HEK293 (cell line): ENCODE data around the gene CAPN8.

Source experiments
- BCL11A ChIP-seq: fragments of 450-650 bp; formaldehyde crosslinking; IDR thresholded peaks from 2 replicates; pipeline ENCODE4 v1.5.1; 2016; ENCODE audit warnings: low read depth, missing biosample characterization, missing genetic modification characterization
- HOXA7 ChIP-seq: sonication (generic); formaldehyde crosslinking; IDR thresholded peaks from 2 replicates; pipeline ENCODE4 v1.8.1; 2022; ENCODE audit warnings: missing genetic modification reagents, borderline replicate concordance
- KLF1 ChIP-seq: fragments of 450-650 bp; formaldehyde crosslinking; IDR thresholded peaks from 2 replicates; pipeline ENCODE4 v1.5.1; 2016; ENCODE audit warnings: missing biosample characterization, missing genetic modification characterization
- KLF10 ChIP-seq: fragments of 450-650 bp; IDR thresholded peaks from 2 replicates; pipeline ENCODE4 v1.5.1; 2018; ENCODE audit warnings: missing biosample characterization, mild to moderate bottlenecking, missing genetic modification characterization
- KLF8 ChIP-seq: fragments of 450-650 bp; formaldehyde crosslinking; IDR thresholded peaks from 2 replicates; pipeline ENCODE4 v1.5.1; 2016; ENCODE audit warnings: missing biosample characterization, missing genetic modification characterization
- PATZ1 ChIP-seq: fragments of 450-650 bp; formaldehyde crosslinking; IDR thresholded peaks from 2 replicates; pipeline ENCODE4 v1.5.1; 2016; ENCODE audit warnings: missing biosample characterization, missing genetic modification characterization
- SCRT1 ChIP-seq: fragments of 450-650 bp; formaldehyde crosslinking; IDR thresholded peaks from 2 replicates; pipeline ENCODE4 v1.5.1; 2016; ENCODE audit warnings: missing biosample characterization, missing genetic modification characterization, borderline replicate concordance
- SP3 ChIP-seq: fragments of 450-650 bp; formaldehyde crosslinking; IDR thresholded peaks from 2 replicates; pipeline ENCODE4 v1.5.1; 2016; ENCODE audit warnings: missing biosample characterization, missing genetic modification characterization
- YY1 ChIP-seq: fragments of 450-650 bp; formaldehyde crosslinking; IDR thresholded peaks from 2 replicates; pipeline ENCODE4 v1.5.1; 2018; ENCODE audit warnings: missing biosample characterization, missing genetic modification characterization
- ZBTB48 ChIP-seq: fragments of 450-650 bp; formaldehyde crosslinking; IDR thresholded peaks from 2 replicates; pipeline ENCODE4 v1.5.1; 2016; ENCODE audit warnings: missing biosample characterization, missing genetic modification characterization
- ZNF114 ChIP-seq: fragments of 450-650 bp; formaldehyde crosslinking; IDR thresholded peaks from 2 replicates; pipeline ENCODE4 v1.5.0; 2017; ENCODE audit warnings: missing biosample characterization, missing genetic modification characterization
- ZNF148 ChIP-seq: fragments of 450-650 bp; formaldehyde crosslinking; IDR thresholded peaks from 2 replicates; pipeline ENCODE4 v1.5.0; 2017; ENCODE audit warnings: missing biosample characterization, missing genetic modification characterization, borderline replicate concordance
- ZNF155 ChIP-seq: fragments of 450-650 bp; formaldehyde crosslinking; IDR thresholded peaks from 2 replicates; pipeline ENCODE4 v1.5.1; 2016; ENCODE audit warnings: missing biosample characterization, missing genetic modification characterization
- ZNF184 ChIP-seq: fragments of 450-650 bp; IDR thresholded peaks from 2 replicates; pipeline ENCODE4 v1.5.1; 2018; ENCODE audit warnings: missing biosample characterization, mild to moderate bottlenecking, missing genetic modification characterization
- ZNF2 ChIP-seq: fragments of 450-650 bp; formaldehyde crosslinking; IDR thresholded peaks from 2 replicates; pipeline ENCODE4 v1.5.1; 2016; ENCODE audit warnings: missing biosample characterization, missing genetic modification characterization
- ZNF223 ChIP-seq: fragments of 450-650 bp; formaldehyde crosslinking; IDR thresholded peaks from 2 replicates; pipeline ENCODE4 v1.5.1; 2016; ENCODE audit warnings: missing biosample characterization, missing genetic modification characterization
- ZNF23 ChIP-seq: fragments of 450-650 bp; formaldehyde crosslinking; IDR thresholded peaks from 2 replicates; pipeline ENCODE4 v1.5.1; 2016; ENCODE audit warnings: missing biosample characterization, missing genetic modification characterization, borderline replicate concordance
- ZNF248 ChIP-seq: fragments of 450-650 bp; formaldehyde crosslinking; IDR thresholded peaks from 2 replicates; pipeline ENCODE4 v1.5.1; 2017; ENCODE audit warnings: missing biosample characterization, missing genetic modification characterization
- ZNF341 ChIP-seq: fragments of 450-650 bp; formaldehyde crosslinking; IDR thresholded peaks from 2 replicates; pipeline ENCODE4; 2016; ENCODE audit warnings: low read depth, missing biosample characterization, missing genetic modification characterization
- ZNF48 ChIP-seq: fragments of 450-650 bp; formaldehyde crosslinking; IDR thresholded peaks from 2 replicates; pipeline ENCODE4 v1.5.1; 2016; ENCODE audit warnings: missing biosample characterization, missing genetic modification characterization
- ZNF518A ChIP-seq: fragments of 450-650 bp; formaldehyde crosslinking; conservative IDR thresholded peaks from 2 replicates; pipeline ENCODE4 v1.5.1; 2016; ENCODE audit warnings: low read depth, missing biosample characterization, missing genetic modification characterization
- ZNF530 ChIP-seq: fragments of 450-650 bp; formaldehyde crosslinking; IDR thresholded peaks from 2 replicates; pipeline ENCODE4 v1.5.1; 2016; ENCODE audit warnings: low read depth, missing biosample characterization, missing genetic modification characterization
- ZNF558 ChIP-seq: fragments of 450-650 bp; formaldehyde crosslinking; IDR thresholded peaks from 2 replicates; pipeline ENCODE4 v1.5.1; 2016; ENCODE audit warnings: missing biosample characterization, missing genetic modification characterization
- ZNF571 ChIP-seq: fragments of 450-650 bp; formaldehyde crosslinking; IDR thresholded peaks from 2 replicates; pipeline ENCODE4 v1.5.0; 2017; ENCODE audit warnings: missing biosample characterization, missing genetic modification characterization
- ZNF585B ChIP-seq: fragments of 450-650 bp; formaldehyde crosslinking; IDR thresholded peaks from 2 replicates; pipeline ENCODE4 v1.5.1; 2016; ENCODE audit warnings: missing biosample characterization, missing genetic modification characterization
- ZNF624 ChIP-seq: fragments of 450-650 bp; formaldehyde crosslinking; IDR thresholded peaks from 2 replicates; pipeline ENCODE4 v1.5.1; 2017; ENCODE audit warnings: missing biosample characterization, missing genetic modification characterization
- ZNF629 ChIP-seq: fragments of 450-650 bp; formaldehyde crosslinking; IDR thresholded peaks from 2 replicates; pipeline ENCODE4 v1.5.1; 2017; ENCODE audit warnings: missing biosample characterization, missing genetic modification characterization
- ZNF747 ChIP-seq: fragments of 450-650 bp; formaldehyde crosslinking; IDR thresholded peaks from 2 replicates; pipeline ENCODE4 v1.5.1; 2016; ENCODE audit warnings: missing biosample characterization, missing genetic modification characterization
- ZNF768 ChIP-seq: fragments of 450-650 bp; formaldehyde crosslinking; IDR thresholded peaks from 2 replicates; pipeline ENCODE4 v1.5.1; 2018; ENCODE audit warnings: missing biosample characterization, mild to moderate bottlenecking, missing genetic modification characterization
- ZNF776 ChIP-seq: fragments of 450-650 bp; formaldehyde crosslinking; IDR thresholded peaks from 2 replicates; pipeline ENCODE4 v1.5.0; 2017; ENCODE audit warnings: missing biosample characterization, missing genetic modification characterization, borderline replicate concordance
- ZNF785 ChIP-seq: fragments of 450-650 bp; formaldehyde crosslinking; IDR thresholded peaks from 2 replicates; pipeline ENCODE4 v1.5.1; 2016; ENCODE audit warnings: missing biosample characterization, missing genetic modification characterization
- ZNF792 ChIP-seq: fragments of 450-650 bp; formaldehyde crosslinking; IDR thresholded peaks from 2 replicates; pipeline ENCODE4 v1.5.1; 2016; ENCODE audit warnings: missing biosample characterization, missing genetic modification characterization
- ZSCAN4 ChIP-seq: fragments of 450-650 bp; formaldehyde crosslinking; IDR thresholded peaks from 2 replicates; pipeline ENCODE4 v1.5.1; 2017; ENCODE audit warnings: missing biosample characterization, missing genetic modification characterization

Gene CAPN8

GRCh38 chr1:223711747-223712193 lies 46.3 kb upstream of the CAPN8 start (continued):
- TF ChIP-seq ZNF48 (no peak), KLF1 (tag by site-specific recombination) (peak; percentile 28; the same call in 1 of the 2 replicates), ZNF792 (tag by site-specific recombination) (no peak), ZNF571 (no peak), ZNF785 (tag by site-specific recombination) (no peak), ZNF184 (tag by site-specific recombination) (no peak), ZNF223 (tag by site-specific recombination) (peak; percentile 73), SP3 (tag by site-specific recombination) (0 out of 2 replicates have a peak, but pooled peaks have one; percentile 14), ZNF747 (tag by site-specific recombination) (no peak), PATZ1 (tag by site-specific recombination) (no peak; the same call in 1 of the 2 replicates), ZNF629 (tag by site-specific recombination) (peak; percentile 46), ZNF2 (tag by site-specific recombination) (peak; percentile 43; the same call in 1 of the 2 replicates), ZNF768 (tag by site-specific recombination) (no peak; the same call in 1 of the 2 replicates), ZNF114 (tag by site-specific recombination) (no peak), ZNF23 (tag by site-specific recombination) (no peak), KLF10 (no peak), ZNF518A (tag by site-specific recombination) (no peak), ZNF624 (no peak), ZNF585B (tag by site-specific recombination) (no peak), ZSCAN4 (tag by site-specific recombination) (no peak), ZNF341 (tag by site-specific recombination) (no peak; the same call in 1 of the 2 replicates), ZNF148 (tag by site-specific recombination) (no peak), BCL11A (tag by site-specific recombination) (no peak; the same call in 1 of the 2 replicates), KLF8 (tag by site-specific recombination) (peak; percentile 86), ZNF248 (tag by site-specific recombination) (no peak), HOXA7 (no peak), YY1 (tag by site-specific recombination) (no peak), ZNF155 (tag by site-specific recombination) (no peak), SCRT1 (tag by site-specific recombination) (no peak), ZBTB48 (tag by site-specific recombination) (peak; percentile 26; the same call in 1 of the 2 replicates), ZNF776 (no peak), ZNF530 (tag by site-specific recombination) (no peak), ZNF558 (tag by site-specific recombination) (no peak)
